GM12874 (cell line): ENCODE measurements around the gene GRM4.

Source experiments
- CTCF ChIP-seq: IDR thresholded peaks from 2 replicates; pipeline ENCODE4 v1.5.1; 2011; ENCODE audit warnings: low read depth, mild to moderate bottlenecking, control low read depth, low read length, moderate library complexity; ENCODE audit not compliant: insufficient read depth

GRM4 gene

DNA sequence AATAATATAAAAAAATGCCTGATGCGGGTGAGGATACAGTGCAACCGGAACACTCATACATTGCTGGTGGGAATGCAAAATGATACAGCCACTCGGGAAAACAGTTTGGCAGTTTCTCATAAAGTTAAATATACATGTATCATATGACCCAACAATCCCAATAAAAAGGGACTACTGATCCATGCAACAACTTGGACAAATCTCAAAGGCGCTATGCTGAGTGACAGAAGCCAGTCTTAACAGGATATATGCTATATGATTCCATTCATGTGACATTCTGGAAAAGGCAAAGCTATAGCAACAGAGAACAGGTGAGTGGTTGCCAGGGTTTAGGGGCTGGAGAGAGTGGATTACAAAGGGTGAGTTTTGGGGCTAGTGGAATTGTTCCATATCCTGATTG lies 171.9 kb downstream of the GRM4 start:
- TF ChIP-seq CTCF, result no peak

GRCh38 chr6:33971580-33971979 lies 174.3 kb downstream of the GRM4 start:
- TF ChIP-seq CTCF, result no peak
